ENCODE results near the gene LARP6.
"Not testable (repeated sequence)": the region's sequence is repeated elsewhere in the genome, so short reads cannot be mapped to it uniquely, and the experiment has no call there.

Gene LARP6

DNA sequence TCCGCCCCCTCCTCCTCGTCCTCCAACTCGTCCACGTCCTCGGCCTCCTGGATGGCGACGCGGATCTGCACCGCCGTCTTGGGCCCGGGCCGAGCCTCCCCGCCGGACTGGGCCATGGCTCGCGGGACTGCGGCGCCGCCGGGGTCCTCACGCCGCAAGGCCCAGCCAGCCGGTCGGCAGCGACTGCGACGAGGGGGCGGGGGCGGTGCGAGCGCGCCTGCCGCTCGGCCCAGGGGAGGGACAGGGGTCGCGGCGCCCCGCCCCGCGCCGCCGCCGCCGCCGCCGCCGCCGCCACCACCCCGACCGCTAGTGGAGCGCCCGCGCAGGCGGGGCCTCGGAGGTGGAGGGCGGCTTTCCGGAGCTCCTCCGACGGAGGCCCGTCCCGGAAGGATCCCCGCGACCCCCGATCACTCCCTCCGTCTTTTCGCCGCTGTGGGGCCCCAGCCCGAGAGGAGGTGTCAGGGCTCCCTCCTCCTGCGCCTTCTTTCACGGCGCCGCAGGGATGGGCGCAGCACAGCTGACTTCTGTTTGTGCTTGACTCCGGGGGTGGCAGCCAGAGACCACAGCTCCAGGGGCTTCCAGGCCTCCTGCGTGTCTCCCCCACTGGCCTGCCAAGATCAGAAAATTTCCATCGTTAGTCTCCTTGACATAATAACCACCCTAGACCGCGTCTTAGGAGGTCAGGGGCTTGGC is at the start of gene LARP6:
LARP6 (minus strand) TSS at position 185 of the 693 bp plus-strand sequence; CDS start at position 116, 69 bp downstream.
- peak; percentile 51 for DNase-seq (ENCODE audit: low read depth)

DNA sequence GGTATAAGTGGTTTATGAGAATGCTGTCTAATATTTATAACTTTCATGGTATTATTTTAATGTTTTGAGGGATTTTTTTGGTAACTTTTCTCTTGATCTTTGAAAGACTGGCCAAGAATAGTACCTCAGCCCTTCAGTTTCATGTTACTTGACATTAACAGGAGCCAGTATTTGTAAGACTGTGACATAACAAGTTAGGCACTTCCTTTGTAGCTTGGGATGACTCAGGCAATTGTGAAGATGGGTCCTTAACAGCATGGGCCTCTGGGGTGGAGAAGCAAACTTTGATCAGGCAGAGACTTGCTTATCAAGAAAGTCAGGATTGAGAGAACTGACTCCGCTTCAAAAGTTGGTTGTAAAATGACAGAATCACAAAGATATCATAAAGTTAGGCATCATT is 48.1 kb upstream of the LARP6 start:
- peak; percentile 60 for DNase-seq (ENCODE audit: low read depth)

DNA sequence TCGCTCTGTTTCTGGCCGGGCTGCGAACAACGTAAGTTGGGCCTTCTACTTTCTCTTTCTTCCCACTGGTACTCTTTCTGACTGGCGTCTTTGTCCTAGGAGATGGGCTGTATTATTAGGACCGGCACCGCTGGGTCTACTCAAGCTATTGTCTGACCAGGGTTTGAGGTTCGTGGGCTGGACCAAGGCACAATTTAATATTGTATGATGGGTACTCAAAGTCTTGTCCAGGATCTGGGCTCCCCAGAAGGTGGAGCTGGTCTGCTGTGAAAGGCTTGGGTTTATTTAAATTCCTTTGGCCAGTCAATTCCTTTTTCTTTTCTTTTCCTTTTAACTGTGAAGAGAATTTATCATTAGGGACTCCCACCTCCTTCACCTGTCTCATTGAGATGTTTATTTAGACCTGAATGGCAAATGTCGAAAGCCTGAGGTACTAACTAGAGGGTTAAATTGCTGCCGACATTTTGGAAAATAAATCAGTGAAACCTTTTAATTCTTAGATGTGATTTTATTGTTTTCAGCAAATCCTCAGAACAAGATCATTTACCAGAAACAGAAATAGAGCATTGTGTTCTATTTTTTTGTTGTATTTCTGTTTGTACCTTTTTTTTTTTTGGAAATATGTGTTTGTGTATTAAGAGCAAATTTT is 39.1 kb upstream of the LARP6 start:
- peak; percentile 65 for DNase-seq (ENCODE audit: low read depth)

DNA sequence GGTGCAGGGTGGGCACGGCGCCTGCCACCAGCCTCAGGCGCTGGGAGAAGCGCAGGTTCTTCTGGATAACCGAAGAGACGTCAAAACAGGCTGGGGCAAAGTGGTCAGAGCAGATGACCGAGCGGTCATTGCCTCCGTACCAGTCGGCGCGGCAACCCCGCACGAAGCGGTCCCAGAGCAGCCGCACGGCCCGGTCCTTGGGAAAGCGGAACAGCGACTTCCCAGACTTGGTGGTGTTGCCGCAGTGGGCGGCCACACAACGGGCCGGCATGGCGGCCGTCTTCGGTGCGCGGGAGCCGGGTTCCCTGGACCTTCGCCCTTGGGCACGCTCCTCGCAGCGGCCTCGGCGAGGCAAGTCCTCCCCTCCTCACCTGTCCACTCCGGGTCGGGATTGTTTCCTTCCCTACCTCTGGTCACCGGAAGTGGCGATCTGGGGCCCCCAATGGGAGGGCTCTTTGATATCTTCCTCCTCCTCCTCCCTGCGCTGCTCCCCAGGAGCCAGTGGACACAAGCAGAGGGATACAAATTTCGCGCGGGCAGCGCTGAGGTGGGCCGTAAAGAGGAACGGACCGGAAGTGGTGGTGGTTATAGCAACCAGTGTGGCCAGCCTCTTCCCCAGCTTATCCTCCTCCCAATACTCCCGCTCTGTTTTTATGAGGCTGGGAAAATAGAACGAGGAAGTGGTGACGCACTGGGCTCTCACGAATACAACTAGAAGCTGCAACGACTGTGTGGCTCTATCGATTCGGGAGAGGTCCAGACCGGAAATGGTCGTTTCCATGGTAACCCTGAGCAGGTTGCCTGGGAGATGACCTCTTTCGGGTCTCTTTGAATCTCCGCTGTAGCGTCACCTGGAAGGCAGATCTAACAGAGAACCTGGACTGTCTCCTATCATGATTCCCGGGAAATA is 38.3 kb upstream of the LARP6 start, which contains the start of the genes LRRC49 and THAP10:
LRRC49 (plus strand) TSS at position 825 of the 910 bp plus-strand sequence; CDS start at position 894, 69 bp downstream.
THAP10 (minus strand) TSS at position 432 of the 910 bp plus-strand sequence; CDS start at position 271, 161 bp downstream.
- peak; percentile 91 for DNase-seq (ENCODE audit: low read depth)

DNA sequence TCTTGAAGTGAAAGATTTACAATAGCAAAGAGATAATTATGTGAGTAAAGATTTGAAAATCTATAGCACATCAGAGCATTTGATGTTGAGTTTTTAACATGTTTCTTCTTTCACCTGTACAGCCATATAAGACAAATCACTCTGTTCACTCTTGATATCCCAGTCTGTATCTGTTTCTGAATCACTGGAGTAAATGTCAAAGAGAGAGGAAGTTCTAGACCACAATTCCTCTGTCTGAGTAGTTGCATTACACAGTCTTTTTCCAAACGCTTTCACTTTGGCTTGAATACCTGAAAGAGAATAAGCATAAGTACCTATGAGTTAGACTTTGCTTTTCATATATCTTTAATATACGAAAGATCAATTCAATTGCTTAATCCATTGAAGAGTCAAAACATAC is 28.4 kb upstream of the LARP6 start:
- DNase-seq (ENCODE audit: low read depth) = no peak

DNA sequence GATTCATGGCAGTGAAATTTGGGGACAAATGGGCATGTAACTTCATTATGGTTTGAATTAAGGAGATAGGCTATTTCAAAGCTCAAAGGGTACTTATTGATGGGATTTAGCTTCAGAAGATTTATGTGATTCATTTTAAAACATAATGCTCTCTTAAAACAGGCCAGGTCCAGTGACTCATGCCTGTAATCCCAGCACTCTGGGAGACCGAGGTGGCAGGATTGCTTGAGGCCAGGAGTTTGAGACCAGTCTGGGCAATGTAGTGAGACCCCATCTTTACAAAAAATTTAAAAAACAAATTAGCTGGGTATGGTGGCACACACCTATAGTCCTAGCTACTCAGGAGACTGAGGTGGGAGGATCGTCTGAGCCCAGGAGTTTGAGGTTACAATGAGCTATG is 26.8 kb upstream of the LARP6 start:
- no peak for DNase-seq (ENCODE audit: low read depth)

DNA sequence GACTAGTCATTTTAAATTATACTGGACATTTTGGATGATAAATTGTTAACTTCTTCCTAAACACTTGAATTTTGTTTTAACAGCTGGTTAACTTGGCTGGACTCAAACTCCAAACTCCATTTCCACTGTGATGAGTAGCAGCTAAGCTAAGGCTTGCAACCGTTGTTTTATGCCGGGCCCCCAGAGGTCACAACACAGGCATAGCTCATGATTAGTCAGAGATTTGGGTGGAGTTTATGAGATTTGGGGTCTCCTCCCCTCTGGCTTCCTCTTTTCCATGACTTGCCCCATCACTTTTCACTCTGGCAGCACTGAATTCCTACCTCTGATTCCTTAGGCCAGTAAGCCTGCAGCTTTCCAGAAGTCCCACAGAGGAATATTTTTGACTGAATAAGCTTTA is 25.4 kb upstream of the LARP6 start:
- no peak for DNase-seq (ENCODE audit: low read depth)

DNA sequence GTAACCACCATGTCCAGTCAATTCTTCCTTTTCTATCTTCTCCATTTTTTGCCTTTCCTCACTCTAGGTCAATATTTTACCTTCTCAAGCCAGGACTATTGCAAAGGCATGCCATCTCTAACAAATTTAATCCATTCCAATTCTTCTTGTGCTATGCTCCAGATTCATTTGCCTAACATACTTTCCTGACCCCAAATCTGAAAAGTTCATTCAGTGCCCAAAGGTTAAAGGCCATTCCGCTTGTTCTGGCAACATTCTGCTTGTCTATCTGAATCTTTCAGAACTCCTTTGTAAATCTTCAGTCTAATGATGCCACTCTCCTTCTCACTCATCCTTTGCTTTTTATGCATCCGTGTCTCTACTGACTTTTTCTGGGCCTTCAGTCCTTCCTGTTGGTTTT is 22.7 kb upstream of the LARP6 start:
- DNase-seq (ENCODE audit: low read depth) = no peak

DNA sequence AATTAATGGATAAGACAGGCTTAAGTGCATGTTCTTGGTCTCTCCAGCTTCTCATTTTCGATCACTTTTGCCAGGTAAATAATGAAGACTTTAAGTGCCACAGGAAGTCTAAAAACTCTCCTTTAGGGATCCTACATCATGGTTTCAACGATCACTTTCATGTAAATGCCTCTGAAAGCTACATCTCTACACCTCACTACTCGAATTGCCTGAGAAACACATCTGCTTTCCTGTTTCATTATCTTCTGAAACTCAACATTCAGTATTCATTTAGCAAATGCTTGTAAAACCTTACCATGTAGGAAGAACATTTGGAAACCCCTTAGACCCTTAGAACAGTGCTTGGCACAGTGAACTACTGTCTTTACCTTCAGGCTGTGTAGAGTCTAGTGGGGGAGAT is 22.1 kb upstream of the LARP6 start:
- no peak for DNase-seq (ENCODE audit: low read depth)

DNA sequence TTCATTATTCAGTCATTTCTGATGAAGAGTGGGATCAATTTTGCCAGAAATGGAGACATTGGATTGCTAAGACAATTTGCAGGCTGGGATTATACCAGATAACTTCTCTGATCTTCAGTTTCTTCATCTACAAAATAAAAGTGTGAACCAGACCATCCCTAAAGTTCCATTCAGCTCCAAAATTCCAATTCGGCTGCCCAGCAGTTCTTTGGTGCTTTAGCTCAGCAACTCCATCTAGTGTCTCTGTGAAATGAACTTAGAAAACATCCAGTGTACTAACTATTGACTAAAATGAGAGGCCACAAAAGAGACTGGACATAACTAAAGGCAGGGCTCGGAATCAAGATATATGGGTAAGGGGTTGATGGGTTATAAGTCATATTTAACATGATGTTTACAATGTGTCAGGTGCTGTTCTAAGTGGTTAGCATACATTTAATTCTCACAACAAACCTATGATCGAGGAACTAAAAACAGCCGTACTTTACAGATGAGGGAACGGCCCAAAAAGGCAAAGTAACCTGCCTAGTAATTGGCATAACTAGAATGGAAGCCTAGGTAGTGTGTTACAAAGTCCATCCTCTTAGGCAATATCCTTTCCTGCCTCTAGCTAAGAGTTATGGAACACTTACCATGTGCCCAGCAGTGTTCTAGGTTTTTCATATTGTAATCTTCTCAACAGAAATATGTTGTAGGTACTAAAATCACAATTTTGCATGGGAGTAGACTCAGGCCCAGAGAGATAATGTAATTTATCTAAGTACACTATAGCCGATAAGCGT is 21.2 kb upstream of the LARP6 start:
- DNase-seq (ENCODE audit: low read depth) = peak; percentile 47

DNA sequence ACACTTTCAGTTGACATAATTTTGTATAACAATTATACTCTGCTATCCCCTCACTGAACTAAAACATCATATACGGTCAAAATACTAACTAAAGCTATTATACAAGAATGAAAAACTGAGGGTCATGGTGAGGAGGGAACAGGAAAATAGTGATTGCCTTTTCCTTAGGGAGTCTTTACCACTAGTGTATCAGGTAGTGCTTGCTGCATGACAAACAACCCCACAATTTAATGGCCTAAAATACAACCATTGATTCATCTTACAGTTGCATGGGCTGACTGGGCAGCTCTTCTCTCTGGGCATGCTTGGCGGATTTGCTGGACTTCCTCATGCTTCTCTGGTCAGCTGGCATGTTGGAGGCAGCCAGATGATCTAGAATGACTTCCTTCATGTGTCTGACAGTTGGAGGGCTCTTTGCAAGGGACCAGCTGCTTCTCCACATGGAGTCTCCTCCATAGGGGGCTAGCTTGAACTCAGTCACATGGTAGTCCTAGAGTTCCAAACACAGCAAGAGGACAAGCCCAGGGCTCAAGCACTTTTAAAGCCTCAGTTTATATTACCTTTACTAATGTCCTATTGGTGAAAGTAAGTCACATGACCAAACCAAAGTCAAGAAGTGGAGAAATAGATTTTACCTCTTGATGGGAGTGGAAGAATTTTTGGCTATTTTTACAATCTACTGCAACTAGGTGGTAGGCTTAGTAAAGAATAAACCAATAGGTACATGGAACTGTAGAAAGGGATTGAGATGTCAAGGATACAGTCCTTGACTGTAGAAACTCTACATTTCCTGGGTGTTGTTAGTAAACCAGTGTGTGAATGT is 19.5 kb upstream of the LARP6 start:
- DNase-seq (ENCODE audit: low read depth) = no peak

DNA sequence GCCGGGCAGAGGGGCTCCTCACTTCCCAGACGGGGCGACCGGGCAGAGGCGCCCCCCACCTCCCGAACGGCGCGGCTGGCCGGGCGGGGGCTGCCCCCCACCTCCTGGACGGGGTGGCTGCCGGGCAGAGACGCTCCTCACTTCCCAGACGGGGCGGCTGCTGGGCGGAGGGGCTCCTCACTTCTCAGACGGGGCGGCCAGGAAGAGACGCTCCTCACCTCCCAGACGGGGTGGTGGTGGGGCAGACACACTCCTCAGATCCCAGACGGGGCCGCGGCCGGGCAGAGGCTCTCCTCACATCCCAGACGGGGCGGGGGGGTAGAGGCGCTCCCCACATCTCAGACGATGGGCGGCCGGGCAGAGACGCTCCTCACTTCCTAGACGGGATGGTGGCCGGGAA is 17.5 kb upstream of the LARP6 start:
- DNase-seq (ENCODE audit: low read depth) = not testable (repeated sequence)

DNA sequence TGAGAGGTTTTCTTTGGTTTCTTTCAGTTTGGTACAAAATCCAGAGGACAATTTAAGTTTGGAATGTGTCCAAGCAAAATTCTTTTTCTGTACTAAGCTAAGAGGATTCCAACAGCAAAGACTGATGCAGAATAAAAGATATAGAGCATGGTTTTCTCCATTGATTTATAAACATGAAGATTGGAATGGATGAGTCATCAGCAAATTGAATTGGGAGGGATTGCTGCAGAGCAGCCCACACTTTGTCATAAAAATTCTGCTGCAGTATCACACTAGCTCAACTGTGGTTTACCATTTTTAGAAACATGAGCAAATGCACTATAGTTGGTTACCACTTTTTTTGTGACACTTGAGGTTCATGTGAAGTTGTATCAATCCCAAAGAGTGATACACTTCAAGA is 16.1 kb upstream of the LARP6 start:
- peak; percentile 66 for DNase-seq (ENCODE audit: low read depth)

DNA sequence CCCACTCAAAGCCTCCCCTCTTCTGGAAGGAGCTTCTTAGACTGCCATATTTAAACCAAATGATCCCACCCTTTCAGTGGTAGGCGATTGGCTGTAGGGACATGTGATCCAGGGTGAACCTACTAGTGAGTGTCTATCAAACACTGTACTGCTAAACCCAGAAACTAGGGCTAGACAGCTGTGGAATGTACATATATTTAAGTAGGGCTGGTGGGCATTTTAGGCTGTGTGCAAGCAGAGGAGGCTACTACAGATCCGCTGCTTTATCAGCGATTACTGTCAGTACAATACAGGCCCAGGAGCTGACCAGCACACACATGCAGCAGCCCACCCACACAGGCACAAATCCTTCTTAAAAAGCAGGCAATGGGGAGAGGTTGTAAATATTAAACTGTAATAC is 15.4 kb upstream of the LARP6 start:
- DNase-seq (ENCODE audit: low read depth) = no peak

DNA sequence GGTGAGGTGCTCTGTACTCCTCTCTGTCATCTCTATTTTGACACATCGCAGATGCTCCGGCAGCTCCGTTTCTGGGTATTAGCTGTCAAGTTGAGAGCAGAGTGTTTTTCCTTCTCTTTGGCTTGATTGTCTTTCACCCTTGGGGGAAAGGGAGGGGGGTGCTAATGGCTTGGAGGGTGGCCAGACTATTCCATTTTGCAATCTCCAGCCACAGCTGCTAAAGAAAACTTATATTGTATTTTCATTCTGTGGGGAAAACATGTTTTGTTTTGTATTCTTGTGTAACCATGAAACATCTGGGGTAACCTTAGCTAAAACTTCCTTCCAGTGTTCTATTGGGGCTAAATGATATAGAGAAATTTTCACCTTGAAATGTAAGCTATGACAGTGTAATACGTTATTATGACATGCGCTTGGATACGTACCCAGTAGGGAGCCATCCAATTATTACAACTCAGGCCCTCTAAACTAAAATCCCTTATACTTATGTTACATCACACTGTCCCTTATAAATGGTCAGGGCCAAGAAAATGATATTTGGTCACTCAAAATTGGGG is 14.0 kb upstream of the LARP6 start:
- DNase-seq (ENCODE audit: low read depth) = peak; percentile 88

DNA sequence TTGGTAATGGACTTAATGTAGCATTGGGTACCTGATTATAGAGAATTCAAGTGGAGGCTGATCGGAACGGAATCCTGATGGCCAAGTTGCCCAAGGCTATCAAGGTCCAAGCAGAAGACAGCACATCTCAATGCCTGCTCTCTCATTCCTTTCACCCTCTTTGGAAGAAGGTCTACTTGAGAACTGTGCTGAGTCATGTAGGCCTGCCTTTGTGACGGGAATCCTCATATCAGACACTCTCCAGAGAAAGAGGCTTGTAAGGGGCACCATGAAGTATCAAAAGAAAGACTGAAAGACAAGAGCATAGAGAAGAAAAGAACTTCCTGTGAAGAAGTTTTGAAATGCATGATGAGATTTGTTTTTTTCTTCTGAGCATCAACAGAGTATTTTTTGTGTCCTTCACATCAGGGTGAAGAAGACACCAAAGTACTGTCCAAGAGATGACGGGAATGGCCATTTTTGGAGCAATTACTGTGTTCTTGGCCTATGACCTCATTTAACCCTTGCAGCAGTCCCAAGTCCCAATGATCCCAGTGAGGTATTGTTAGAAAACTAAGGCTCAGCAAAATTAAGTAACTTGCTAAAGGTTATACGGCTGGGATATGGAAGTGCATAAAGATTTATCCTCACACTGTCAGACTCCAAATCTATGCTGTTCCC is 13.2 kb upstream of the LARP6 start:
- no peak for DNase-seq (ENCODE audit: low read depth)

DNA sequence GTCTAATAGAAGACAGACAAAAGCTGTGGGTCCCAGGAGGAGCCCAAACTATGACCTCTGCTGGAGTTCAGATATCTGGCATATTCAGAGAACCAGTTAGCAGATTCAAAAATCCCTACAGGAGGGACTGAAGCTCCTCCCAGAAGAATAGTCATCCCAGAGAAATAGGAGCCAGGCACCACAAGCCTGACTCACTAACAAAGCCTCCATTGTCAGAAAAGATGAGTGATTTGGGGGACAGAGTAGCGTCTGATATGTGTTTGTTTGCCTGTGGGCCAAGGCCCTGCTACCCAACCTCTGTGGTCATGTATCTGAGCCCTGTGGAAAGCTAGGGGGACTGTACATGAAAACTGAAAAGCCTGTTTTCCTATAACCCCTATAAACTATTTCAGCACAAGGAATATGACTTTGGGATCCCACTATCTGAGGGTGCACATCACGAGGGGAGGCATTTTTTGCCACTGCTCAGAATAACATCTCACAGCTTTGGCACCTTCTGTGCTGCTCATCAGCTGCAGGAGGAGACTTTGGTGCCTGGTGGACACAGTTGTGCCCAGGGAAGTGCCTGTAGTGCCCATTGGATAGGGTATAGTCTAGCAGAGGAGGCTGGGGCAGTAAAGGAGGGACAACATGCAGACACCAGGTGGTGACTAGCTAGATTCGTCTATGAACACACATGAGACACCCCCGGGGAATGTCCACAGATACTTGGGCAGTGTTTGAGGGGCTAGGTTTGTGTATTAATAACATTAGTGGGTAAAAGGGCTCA is 9.7 kb upstream of the LARP6 start:
- peak; percentile 57 for DNase-seq (ENCODE audit: low read depth)

DNA sequence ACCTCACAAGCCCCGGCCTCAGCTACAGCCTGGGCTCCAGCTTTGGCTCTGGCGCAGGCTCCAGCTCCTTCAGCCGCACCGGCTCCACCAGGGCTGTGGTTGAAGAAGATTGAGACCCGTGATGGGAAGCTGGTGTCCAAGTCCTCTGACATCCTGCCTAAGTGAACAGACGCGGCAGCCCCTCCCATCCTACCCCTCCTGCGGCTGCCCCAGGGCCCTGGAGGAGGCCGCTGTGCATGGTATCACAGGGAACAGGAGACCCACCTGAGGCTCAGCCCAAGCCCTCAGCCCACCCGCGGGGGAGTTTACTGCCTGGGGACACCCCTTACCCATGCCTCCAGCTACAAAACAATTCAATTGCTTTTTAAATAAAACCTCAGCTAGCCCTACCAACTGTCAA is 6.0 kb upstream of the LARP6 start:
- DNase-seq (ENCODE audit: low read depth) = no peak

DNA sequence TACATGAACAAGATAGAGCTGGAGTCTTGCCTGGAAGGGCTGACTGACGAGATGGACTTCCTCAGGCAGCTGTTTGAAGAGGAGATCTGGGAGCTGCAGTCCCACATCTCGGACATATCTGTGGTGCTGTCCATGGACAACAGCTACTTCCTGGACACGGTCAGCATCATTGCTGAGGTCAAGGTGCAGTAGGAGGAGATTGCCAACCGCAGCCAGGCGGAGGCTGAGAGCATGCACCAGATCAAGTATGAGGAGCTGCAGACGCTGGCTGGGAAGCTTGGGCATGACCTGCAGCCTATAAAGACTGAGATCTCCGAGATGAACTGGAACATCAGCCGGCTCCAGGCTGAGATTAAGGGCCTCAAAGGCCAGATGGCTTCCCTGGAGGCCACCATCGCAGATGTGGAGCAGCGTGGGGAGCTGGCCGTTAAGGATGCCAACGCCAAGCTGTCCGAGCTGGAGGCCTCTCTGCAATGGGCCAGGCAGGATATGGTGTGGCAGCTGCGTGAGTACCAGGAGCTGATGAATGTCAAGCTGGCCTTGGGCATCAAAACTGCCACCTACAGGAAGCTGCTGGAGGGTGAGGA is 5.5 kb upstream of the LARP6 start:
- DNase-seq (ENCODE audit: low read depth) = no peak

All from fibroblast of gingiva (primary cell).